ENCODE measurements around the gene KIF4A. TPM values are rescaled to one million over a fixed set of nuclear protein-coding genes. Genes with fewer than 3 reads are reported as not detected.

KIF4A gene
- total and polyA plus RNA-seq, 2 of the 4 experiments (the other 2 are of a cell fraction) = 10.0 to 19.0 TPM

GRCh38 chrX:70252491-70252890, 37.4 kb upstream of the KIF4A start:
- no peak for TF ChIP-seq NFE2L2 (IDR thresholded peaks at IDR 0.05; ENCODE audit: low read depth, low read length)
- no peak for TF ChIP-seq USF2 (IDR thresholded peaks at IDR 0.05; ENCODE audit: low read depth, low read length)
- TF ChIP-seq MAZ (IDR thresholded peaks at IDR 0.05; ENCODE audit: borderline replicate concordance, low read depth, low read length) = no peak
- no peak for TF ChIP-seq MXI1 (IDR thresholded peaks at IDR 0.05; ENCODE audit: borderline replicate concordance, low read depth, low read length)
- TF ChIP-seq SMC3 (IDR thresholded peaks at IDR 0.05; ENCODE audit: low read depth, low read length) = no peak
- TF ChIP-seq POLR2A (IDR thresholded peaks at IDR 0.05; ENCODE audit: low read depth, low read length) = no peak
- TF ChIP-seq MAFK (IDR thresholded peaks at IDR 0.05; ENCODE audit: low read depth, low read length) = no peak
- TF ChIP-seq BHLHE40 (IDR thresholded peaks at IDR 0.05; ENCODE audit: low read depth, low read length) = no peak
- TF ChIP-seq CEBPB (IDR thresholded peaks at IDR 0.05; ENCODE audit: low read depth, low read length) = no peak
- no peak for TF ChIP-seq RCOR1 (IDR thresholded peaks at IDR 0.05; ENCODE audit: insufficient replicate concordance, low read length)
- no peak for TF ChIP-seq CHD1 (IDR thresholded peaks at IDR 0.05; ENCODE audit: low read depth, low read length)
- TF ChIP-seq RAD21 (IDR thresholded peaks at IDR 0.05; ENCODE audit: low read length) = no peak
- no peak for TF ChIP-seq RFX5 (IDR thresholded peaks at IDR 0.05; ENCODE audit: low read depth, low read length)
- TF ChIP-seq FOS (IDR thresholded peaks at IDR 0.05; ENCODE audit: low read depth, low read length) = no peak
- TF ChIP-seq ELK1 (IDR thresholded peaks at IDR 0.05; ENCODE audit: borderline replicate concordance, low read depth, low read length) = no peak
- Histone ChIP-seq H3K4me3 (ENCODE audit: insufficient read depth, low read depth, low read length) (no peak overlapping the region), H3K27me3 (ENCODE audit: control insufficient read depth, insufficient read depth, low read length) (peaks cover 5% of the 10 kb centered on the region), H3K4me2 (ENCODE audit: low read depth, low read length) (no peak overlapping the region), H4K91ac (ENCODE audit: insufficient read depth, low read depth, low read length) (no peak overlapping the region), H3K9ac (ENCODE audit: low read depth, low read length) (no peak overlapping the region), H2BK120ac (ENCODE audit: low read depth, low read length) (no peak overlapping the region), H4K5ac (ENCODE audit: low read depth, low read length) (no peak overlapping the region), H2BK5ac (ENCODE audit: low read depth, low read length, poor library complexity, severe bottlenecking) (no peak overlapping the region), H3K14ac (replicated peaks; ENCODE audit: low read depth, low read length) (no peak overlapping the region), H3K27ac (ENCODE audit: insufficient read depth, low read length) (no peak overlapping the region), H2BK20ac (ENCODE audit: low read depth, low read length) (no peak overlapping the region), H2BK15ac (ENCODE audit: low read depth, low read length) (no peak overlapping the region), H3K9me3 (ENCODE audit: control insufficient read depth, insufficient read depth, low read length) (no peaks in the 10 kb centered on the region), H3K4ac (ENCODE audit: low read depth, low read length) (no peak overlapping the region), H2AFZ (replicated peaks; ENCODE audit: low read length, poor library complexity) (no peak overlapping the region), H3K56ac (ENCODE audit: extremely low read depth, insufficient read depth, low read length) (no peak overlapping the region), H3K18ac (ENCODE audit: low read depth, low read length) (no peak overlapping the region), H2AK9ac (replicated peaks; ENCODE audit: low read depth, low read length, poor library complexity) (no peak overlapping the region), H3K79me1 (ENCODE audit: low read depth in 1 of 2, low read length in 2 of 2) (no peaks in the 10 kb centered on the region), H4K8ac (ENCODE audit: low read depth in 2 of 2, low read length in 2 of 2) (no peak overlapping the region), H3K23ac (ENCODE audit: low read depth, low read length) (no peak overlapping the region), H4K20me1 (ENCODE audit: insufficient read depth, low read length) (no peaks in the 10 kb centered on the region), H3K36me3 (ENCODE audit: control insufficient read depth, insufficient read depth, low read length) (no peaks in the 10 kb centered on the region), H3K9me1 (ENCODE audit: insufficient read depth, low read length) (no peaks in the 10 kb centered on the region), H2AK5ac (ENCODE audit: low read depth, low read length) (no peak overlapping the region), H3K4me1 (ENCODE audit: control insufficient read depth, insufficient read depth, low read length) (no peaks in the 10 kb centered on the region; the same call in 1 of the 2 replicates)
- in situ Hi-C loops (cut with MboI; ENCODE audit: low sequenced_read_pairs) = no loop called here
- intact Hi-C loops (cut with micrococcal nuclease) = no loop called here
- dilution Hi-C loops (cut with HindIII; ENCODE audit: low sequenced_read_pairs, unreplicated experiment) = no loop called here
- ChIA-PET CTCF (no interaction called here), POLR2A (ENCODE audit: unreplicated experiment) (no interaction called here)
- no peak for DNase-seq
- WGBS, 2 experiments (ENCODE audit: extremely low coverage in 2 of 2, insufficient read length in 1 of 2) = 29% methylated on average over 1 of the region's 2 CpGs; no CpG with 5 or more reads in 1 of the 2 experiments
- ATAC-seq (ENCODE audit: low read depth) = no peak
- no TSS peak for BruUV-seq (replicated peaks)
